Activated CD4-positive, alpha-beta T cell treated with anti-CD3 and anti-CD28 coated beads, Interleukin-2, amount 50 U/mL, for 16 hours (primary cell): ENCODE results near the gene SH3TC1.

Experiments used
- DNase-seq: peaks from one replicate; pipeline ENCODE4 v3.0.0-alpha.2; 2020

Gene SH3TC1

GRCh38 chr4:8217871-8218270, 18.8 kb downstream of the SH3TC1 start:
- DNase-seq, result no peak

- no peak for DNase-seq
Observed at GRCh38 chr4:8218371-8219031, 19.4 kb downstream of the SH3TC1 start.

GRCh38 chr4:8219236-8219635, 20.1 kb downstream of the SH3TC1 start:
- no peak for DNase-seq

- no peak for DNase-seq
Observed at GRCh38 chr4:8220661-8221450, 21.8 kb downstream of the SH3TC1 start.

- peak; percentile 39 for DNase-seq
Observed at GRCh38 chr4:8221476-8221875, 22.4 kb downstream of the SH3TC1 start.

GRCh38 chr4:8221985-8222384, 22.9 kb downstream of the SH3TC1 start:
- no peak for DNase-seq

- no peak for DNase-seq
Observed at GRCh38 chr4:8222609-8223388, 23.7 kb downstream of the SH3TC1 start.

GRCh38 chr4:8224267-8224974, 25.3 kb downstream of the SH3TC1 start:
- no peak for DNase-seq

- DNase-seq, result no peak
Observed at GRCh38 chr4:8224975-8225625, 26.0 kb downstream of the SH3TC1 start.

- DNase-seq, result no peak
Observed at GRCh38 chr4:8225706-8226443, 26.8 kb downstream of the SH3TC1 start.

- DNase-seq, result no peak
Observed at GRCh38 chr4:8227201-8227770, 28.2 kb downstream of the SH3TC1 start.

- DNase-seq, result no peak
Observed at GRCh38 chr4:8227771-8228318, 28.8 kb downstream of the SH3TC1 start.

- peak; percentile 84 for DNase-seq
Observed at GRCh38 chr4:8228319-8229250, 29.5 kb downstream of the SH3TC1 start.

- DNase-seq, result no peak
Observed at GRCh38 chr4:8229331-8229975, 30.4 kb downstream of the SH3TC1 start.

- no peak for DNase-seq
Observed at GRCh38 chr4:8230033-8230432, 30.9 kb downstream of the SH3TC1 start.

- no peak for DNase-seq
Observed at GRCh38 chr4:8230891-8231290, 31.8 kb downstream of the SH3TC1 start.

- no peak for DNase-seq
Observed at GRCh38 chr4:8231551-8232049, 32.5 kb downstream of the SH3TC1 start.

GRCh38 chr4:8232748-8233147, 33.7 kb downstream of the SH3TC1 start:
- no peak for DNase-seq
